HepG2 (cell line): ENCODE results near the gene WNT3A. TPM values are rescaled to one million over a fixed set of nuclear protein-coding genes. Genes with fewer than 3 reads are reported as not detected.
A peak's percentile ranks its signal among the peaks of the same experiment; 100 is the strongest.

ENCODE experiments used
- ELF1 ChIP-seq: sonication (generic); formaldehyde crosslinking; IDR thresholded peaks from 2 replicates; pipeline ENCODE4 v1.4.0; 2020; ENCODE audit warnings: missing genetic modification reagents
- GTF3A ChIP-seq: sonication (generic); formaldehyde crosslinking; conservative IDR thresholded peaks from 2 replicates; pipeline ENCODE4 v1.4.0; 2020; ENCODE audit warnings: mild to moderate bottlenecking, missing genetic modification reagents
- MXD1 ChIP-seq: sonication (generic); formaldehyde crosslinking; IDR thresholded peaks from 2 replicates; pipeline ENCODE4 v1.4.0; 2020; ENCODE audit warnings: mild to moderate bottlenecking, missing genetic modification reagents
- PCBP2 ChIP-seq: fragments of 200-400 bp; formaldehyde crosslinking; optimal IDR thresholded peaks from 2 replicates; pipeline ENCODE3; 2018; ENCODE audit warnings: low read length, low read depth; ENCODE audit not compliant: poor library complexity, severe bottlenecking
- RCOR2 ChIP-seq: IDR thresholded peaks from 2 replicates; pipeline ENCODE4 v1.6.1; 2016; ENCODE audit warnings: missing biosample characterization, missing genetic modification reagents
- SIX4 ChIP-seq: sonication (generic); formaldehyde crosslinking; IDR thresholded peaks from 2 replicates; pipeline ENCODE4 v1.4.0; 2020; ENCODE audit warnings: missing genetic modification reagents
- STAT5B ChIP-seq: sonication (generic); formaldehyde crosslinking; IDR thresholded peaks from 2 replicates; pipeline ENCODE4 v1.4.0; 2020; ENCODE audit warnings: missing genetic modification reagents
- TBP ChIP-seq: sonication (generic); formaldehyde crosslinking; IDR thresholded peaks from 2 replicates; pipeline ENCODE4 v1.5.0; 2020; ENCODE audit warnings: missing genetic modification reagents
- TBX2 ChIP-seq: sonication (generic); formaldehyde crosslinking; IDR thresholded peaks from 2 replicates; pipeline ENCODE4 v1.5.0; 2020; ENCODE audit warnings: missing genetic modification reagents, mild to moderate bottlenecking, borderline replicate concordance
- ZBTB26 ChIP-seq: IDR thresholded peaks from 2 replicates; pipeline ENCODE4 v1.6.1; 2016; ENCODE audit warnings: missing compliant biosample characterization, missing genetic modification reagents, borderline replicate concordance
- ZBTB7B ChIP-seq: sonication (generic); formaldehyde crosslinking; IDR thresholded peaks from 2 replicates; pipeline ENCODE4 v1.4.0; 2020; ENCODE audit warnings: missing genetic modification reagents
- ZNF264 ChIP-seq: sonication (generic); formaldehyde crosslinking; IDR thresholded peaks from 2 replicates; pipeline ENCODE4 v1.4.0; 2020; ENCODE audit warnings: missing genetic modification reagents
- ZNF570 ChIP-seq: sonication (generic); formaldehyde crosslinking; IDR thresholded peaks from 2 replicates; pipeline ENCODE4 v1.4.0; 2020; ENCODE audit warnings: mild to moderate bottlenecking, missing genetic modification reagents, borderline replicate concordance
- ZNF691 ChIP-seq: sonication (generic); formaldehyde crosslinking; IDR thresholded peaks from 2 replicates; pipeline ENCODE4 v1.4.0; 2020; ENCODE audit warnings: missing genetic modification reagents, low read depth, mild to moderate bottlenecking, borderline replicate concordance
- ZSCAN29 ChIP-seq: sonication (generic); formaldehyde crosslinking; conservative IDR thresholded peaks from 2 replicates; pipeline ENCODE4 v1.4.0; 2020; ENCODE audit warnings: mild to moderate bottlenecking, missing genetic modification reagents
- polyA plus RNA-seq, 8 experiments: library from polyadenylated mRNA; depleted of rRNA in 3 of 8; stranded (reverse) in 7 of 8; unstranded in 1 of 8; fragments of >200 nt; fragmentation: Illumina TruSeq in 4 of 8; extraction: Trizol in 4 of 8; gene quantifications; 2 replicates each; pipeline versions ENCODE4 v1.2.1 to v1.2.3, GENCODE V29; 2011 to 2016; ENCODE audit warnings: low read depth in 4 of 8, missing spikeins in 1 of 8, mixed read lengths in 1 of 8; ENCODE audit not compliant: insufficient read depth in 1 of 8
- total RNA-seq, 5 experiments: library from RNA; depleted of rRNA; stranded (reverse); fragments of >200 nt; fragmentation: Illumina TruSeq; extraction: Trizol; gene quantifications; 2 replicates each; pipeline ENCODE4 v1.2.3, GENCODE V29; 2016; ENCODE audit warnings: low read depth in 1 of 5
- TF ChIP-seq, protein P1 (sequence below): sonication (generic); formaldehyde crosslinking; IDR thresholded peaks from 2 replicates; pipeline ENCODE4 v1.4.0; 2020; ENCODE audit warnings: missing genetic modification reagents, borderline replicate concordance
- TF ChIP-seq, protein P2 (sequence below): sonication (generic); formaldehyde crosslinking; IDR thresholded peaks from 2 replicates; pipeline ENCODE4 v1.8.0; 2023; ENCODE audit warnings: mild to moderate bottlenecking, missing genetic modification reagents
- TF ChIP-seq, protein P3 (sequence below): sonication (generic); formaldehyde crosslinking; IDR thresholded peaks from 2 replicates; pipeline ENCODE4 v1.5.0; 2020; ENCODE audit warnings: missing genetic modification reagents, mild to moderate bottlenecking, borderline replicate concordance
- TF ChIP-seq, protein P4 (sequence below): sonication (generic); formaldehyde crosslinking; IDR thresholded peaks from 2 replicates; pipeline ENCODE4 v1.5.0; 2020; ENCODE audit warnings: mild to moderate bottlenecking, missing genetic modification reagents

WNT3A gene
- total and polyA plus RNA-seq, 2 of the 13 experiments (the other 11 are each of a cell fraction or from before 2014, with no cell fraction given): not detected

GRCh38 chr1:228082918-228083870, 76.4 kb downstream of the WNT3A start (continued):
- TF ChIP-seq STAT5B (CRISPR knock-in tag) (no peak), ZNF264 (CRISPR knock-in tag) (no peak), GTF3A (CRISPR knock-in tag) (no peak), ZNF691 (CRISPR knock-in tag) (no peak), TBX2 (CRISPR knock-in tag) (no peak; the same call in none of the 2 replicates), ZBTB7B (CRISPR knock-in tag) (0 out of 2 replicates have a peak, but pooled peaks have one; percentile 37), TBP (CRISPR knock-in tag) (no peak), RCOR2 (CRISPR knock-in tag) (no peak), ZNF570 (CRISPR knock-in tag) (no peak), ZSCAN29 (CRISPR knock-in tag) (no peak), ELF1 (CRISPR knock-in tag) (no peak), SIX4 (CRISPR knock-in tag) (no peak), MXD1 (CRISPR knock-in tag) (0 out of 2 replicates have a peak, but pooled peaks have one; percentile 9), PCBP2 (no peak), ZBTB26 (CRISPR knock-in tag) (no peak)
- TF ChIP-seq, protein P1, sequence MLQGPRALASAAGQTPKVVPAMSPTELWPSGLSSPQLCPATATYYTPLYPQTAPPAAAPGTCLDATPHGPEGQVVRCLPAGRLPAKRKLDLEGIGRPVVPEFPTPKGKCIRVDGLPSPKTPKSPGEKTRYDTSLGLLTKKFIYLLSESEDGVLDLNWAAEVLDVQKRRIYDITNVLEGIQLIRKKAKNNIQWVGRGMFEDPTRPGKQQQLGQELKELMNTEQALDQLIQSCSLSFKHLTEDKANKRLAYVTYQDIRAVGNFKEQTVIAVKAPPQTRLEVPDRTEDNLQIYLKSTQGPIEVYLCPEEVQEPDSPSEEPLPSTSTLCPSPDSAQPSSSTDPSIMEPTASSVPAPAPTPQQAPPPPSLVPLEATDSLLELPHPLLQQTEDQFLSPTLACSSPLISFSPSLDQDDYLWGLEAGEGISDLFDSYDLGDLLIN (CRISPR knock-in tag): no peak
- TF ChIP-seq, protein P2, sequence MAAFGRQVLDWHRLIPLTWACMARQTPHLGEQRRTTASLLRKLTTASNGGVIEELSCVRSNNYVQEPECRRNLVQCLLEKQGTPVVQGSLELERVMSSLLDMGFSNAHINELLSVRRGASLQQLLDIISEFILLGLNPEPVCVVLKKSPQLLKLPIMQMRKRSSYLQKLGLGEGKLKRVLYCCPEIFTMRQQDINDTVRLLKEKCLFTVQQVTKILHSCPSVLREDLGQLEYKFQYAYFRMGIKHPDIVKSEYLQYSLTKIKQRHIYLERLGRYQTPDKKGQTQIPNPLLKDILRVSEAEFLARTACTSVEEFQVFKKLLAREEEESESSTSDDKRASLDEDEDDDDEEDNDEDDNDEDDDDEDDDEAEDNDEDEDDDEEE: no peak; the same call in 1 of the 2 replicates
- TF ChIP-seq, protein P3, sequence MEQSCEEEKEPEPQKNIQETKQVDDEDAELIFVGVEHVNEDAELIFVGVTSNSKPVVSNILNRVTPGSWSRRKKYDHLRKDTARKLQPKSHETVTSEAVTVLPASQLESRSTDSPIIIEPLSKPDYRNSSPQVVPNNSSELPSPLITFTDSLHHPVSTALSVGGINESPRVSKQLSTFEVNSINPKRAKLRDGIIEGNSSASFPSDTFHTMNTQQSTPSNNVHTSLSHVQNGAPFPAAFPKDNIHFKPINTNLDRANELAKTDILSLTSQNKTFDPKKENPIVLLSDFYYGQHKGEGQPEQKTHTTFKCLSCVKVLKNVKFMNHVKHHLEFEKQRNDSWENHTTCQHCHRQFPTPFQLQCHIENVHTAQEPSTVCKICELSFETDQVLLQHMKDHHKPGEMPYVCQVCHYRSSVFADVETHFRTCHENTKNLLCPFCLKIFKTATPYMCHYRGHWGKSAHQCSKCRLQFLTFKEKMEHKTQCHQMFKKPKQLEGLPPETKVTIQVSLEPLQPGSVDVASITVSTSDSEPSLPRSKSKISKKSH (CRISPR knock-in tag): no peak; the same call in 1 of the 2 replicates
- TF ChIP-seq, protein P4, sequence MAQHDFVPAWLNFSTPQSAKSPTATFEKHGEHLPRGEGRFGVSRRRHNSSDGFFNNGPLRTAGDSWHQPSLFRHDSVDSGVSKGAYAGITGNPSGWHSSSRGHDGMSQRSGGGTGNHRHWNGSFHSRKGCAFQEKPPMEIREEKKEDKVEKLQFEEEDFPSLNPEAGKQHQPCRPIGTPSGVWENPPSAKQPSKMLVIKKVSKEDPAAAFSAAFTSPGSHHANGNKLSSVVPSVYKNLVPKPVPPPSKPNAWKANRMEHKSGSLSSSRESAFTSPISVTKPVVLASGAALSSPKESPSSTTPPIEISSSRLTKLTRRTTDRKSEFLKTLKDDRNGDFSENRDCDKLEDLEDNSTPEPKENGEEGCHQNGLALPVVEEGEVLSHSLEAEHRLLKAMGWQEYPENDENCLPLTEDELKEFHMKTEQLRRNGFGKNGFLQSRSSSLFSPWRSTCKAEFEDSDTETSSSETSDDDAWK: no peak
